AG20443 (cell line): ENCODE results near the gene RNPEPL1.

ENCODE experiments used
- DNase-seq: peaks from one replicate; pipeline ENCODE4 v3.0.0; 2012; ENCODE audit warnings: low spot score, mixed read lengths

Gene RNPEPL1

GRCh38 chr2:240576436-240577205, 8.3 kb downstream of the RNPEPL1 start:
- no peak for DNase-seq

GRCh38 chr2:240577281-240578109, 9.2 kb downstream of the RNPEPL1 start:
- DNase-seq = no peak

GRCh38 chr2:240578110-240578450, 9.8 kb downstream of the RNPEPL1 start:
- DNase-seq = no peak

- DNase-seq = no peak
Observed at GRCh38 chr2:240578488-240578887, 10.2 kb downstream of the RNPEPL1 start.

- no peak for DNase-seq
Observed at GRCh38 chr2:240579071-240579762, 10.9 kb downstream of the RNPEPL1 start.

GRCh38 chr2:240579771-240580614, 11.7 kb downstream of the RNPEPL1 start:
- peak; percentile 91 for DNase-seq

GRCh38 chr2:240581811-240582210, 13.5 kb downstream of the RNPEPL1 start:
- no peak for DNase-seq

GRCh38 chr2:240582781-240583180, 14.5 kb downstream of the RNPEPL1 start:
- DNase-seq = no peak

GRCh38 chr2:240583774-240584173, 15.5 kb downstream of the RNPEPL1 start:
- DNase-seq = no peak

GRCh38 chr2:240584486-240585031, 16.3 kb downstream of the RNPEPL1 start:
- DNase-seq = no peak

GRCh38 chr2:240585101-240585500, 16.8 kb downstream of the RNPEPL1 start:
- DNase-seq = no peak

GRCh38 chr2:240585681-240586197, 17.5 kb downstream of the RNPEPL1 start:
- no peak for DNase-seq

GRCh38 chr2:240586198-240586918, 18.1 kb downstream of the RNPEPL1 start, which contains the start of gene CAPN10:
Gene CAPN10, plus strand, starts transcription at chr2:240586734. Its CDS starts 178 bp downstream, at chr2:240586912.
- peak; percentile 99 for DNase-seq

- DNase-seq = peak; percentile 45
Observed at GRCh38 chr2:240586919-240587800, 18.9 kb downstream of the RNPEPL1 start.

GRCh38 chr2:240588006-240588655, 19.8 kb downstream of the RNPEPL1 start:
- no peak for DNase-seq

- DNase-seq = no peak
Observed at GRCh38 chr2:240588669-240589068, 20.4 kb downstream of the RNPEPL1 start.

GRCh38 chr2:240589375-240589774, 21.1 kb downstream of the RNPEPL1 start:
- no peak for DNase-seq

- no peak for DNase-seq
Observed at GRCh38 chr2:240589850-240590525, 21.7 kb downstream of the RNPEPL1 start.
